ENCODE results near the gene POLR1F. TPM values are rescaled to one million over a fixed set of nuclear protein-coding genes. Genes with fewer than 3 reads are reported as not detected.
"Not testable (repeated sequence)": the region's sequence is repeated elsewhere in the genome, so short reads cannot be mapped to it uniquely, and the experiment has no call there.

Gene POLR1F
- total RNA-seq, 5 donors from 2014 or later (not counting 1 experiment from before 2014, with no cell fraction given) = 11.9 to 22.1 (median 12.5) TPM

GRCh38 chr7:19690736-19691135 lies 18.1 kb downstream of the POLR1F start:
- WGBS (ENCODE audit: insufficient coverage) = no CpG with 5 or more reads among the region's 1 CpG
- ChIA-PET CTCF (no interaction called here), POLR2A (no interaction called here)
- Mint-ChIP-seq H3K27me3 (peaks cover 1 to 8% of the 10 kb centered on the region in 2 donors), H3K9me3 (peaks cover 0 to 3% (median 3%) of the 10 kb centered on the region in 3 donors), H3K4me3 (no peak overlapping the region), H3K27ac (no peak overlapping the region), H3K4me1 (no peaks in the 10 kb centered on the region), H3K36me3 (no peaks in the 10 kb centered on the region)
- Histone ChIP-seq H3K27me3 (replicated peaks in 1 of 2; ENCODE audit: control insufficient read depth in 2 of 2, extremely low read depth in 1 of 2, insufficient read depth in 2 of 2, low read length in 1 of 2) (peaks cover 0 to 5% of the 10 kb centered on the region in 2 experiments), H3K27ac (ENCODE audit: low read length) (no peak overlapping the region), H3K36me3 (ENCODE audit: control insufficient read depth in 2 of 2, extremely low read depth in 1 of 2, insufficient read depth in 1 of 2, low read length in 1 of 2) (peaks cover 0 to under 1% of the 10 kb centered on the region in 2 donors), H3K9me3 (no peaks in the 10 kb centered on the region), H3K4me1 (ENCODE audit: control insufficient read depth in 1 of 2, extremely low read depth in 1 of 2, insufficient read depth in 2 of 2, low read length in 2 of 2) (no peaks in the 10 kb centered on the region), H3K4me3 (ENCODE audit: control insufficient read depth in 1 of 2, extremely low read depth in 1 of 2, low read length in 1 of 2) (no peak overlapping the region)
- no peak for DNase-seq
- no peak for ATAC-seq (replicated peaks in 1 of 4)

- H3K9me3 ChIP-seq; ATAC-seq (replicated peaks in 1 of 4); H3K27ac ChIP-seq (ENCODE audit: low read length); DNase-seq; H3K4me3 ChIP-seq (ENCODE audit: control insufficient read depth in 1 of 2, extremely low read depth in 1 of 2, low read length in 1 of 2); H3K27me3 Mint-ChIP-seq; H3K36me3 Mint-ChIP-seq; CTCF ChIA-PET; H3K4me3 Mint-ChIP-seq; H3K36me3 ChIP-seq (ENCODE audit: control insufficient read depth in 2 of 2, extremely low read depth in 1 of 2, insufficient read depth in 1 of 2, low read length in 1 of 2); H3K4me1 ChIP-seq (ENCODE audit: control insufficient read depth in 1 of 2, extremely low read depth in 1 of 2, insufficient read depth in 2 of 2, low read length in 2 of 2); H3K9me3 Mint-ChIP-seq; H3K4me1 Mint-ChIP-seq; H3K27ac Mint-ChIP-seq; H3K27me3 ChIP-seq (replicated peaks in 1 of 2; ENCODE audit: control insufficient read depth in 2 of 2, extremely low read depth in 1 of 2, insufficient read depth in 2 of 2, low read length in 1 of 2): not testable (repeated sequence)
- WGBS (ENCODE audit: insufficient coverage) = 91% methylated on average over 11 of the region's 12 CpGs
- POLR2A ChIA-PET = interaction anchor here in 1 of 2 donors (0.6 kb wide), 1 partner anchor 389 kb away, joined by 3 read pairs; no protein-coding TSS in a partner anchor
Observed at GRCh38 chr7:19689130-19689529, 19.7 kb downstream of the POLR1F start.

GRCh38 chr7:19681596-19681995 lies 27.2 kb downstream of the POLR1F start:
- DNase-seq (no peak), ATAC-seq (replicated peaks in 1 of 4) (no peak)
- no peaks in the 10 kb centered on the region for H3K9me3 ChIP-seq
- H3K4me3 ChIP-seq (ENCODE audit: control insufficient read depth in 1 of 2, extremely low read depth in 1 of 2, low read length in 1 of 2) = no peak overlapping the region
- ChIA-PET CTCF (no interaction called here), POLR2A (no interaction called here)
- H3K27me3 ChIP-seq (replicated peaks in 1 of 2; ENCODE audit: control insufficient read depth in 2 of 2, extremely low read depth in 1 of 2, insufficient read depth in 2 of 2, low read length in 1 of 2) = no peaks in the 10 kb centered on the region
- H3K27ac ChIP-seq (ENCODE audit: low read length) = no peak overlapping the region
- Mint-ChIP-seq H3K27ac (no peak overlapping the region), H3K4me1 (peaks cover 0 to 4% (median 3%) of the 10 kb centered on the region in 3 donors), H3K36me3 (no peaks in the 10 kb centered on the region), H3K9me3 (peaks cover 3 to 11% (median 5%) of the 10 kb centered on the region in 3 donors), H3K27me3 (no peaks in the 10 kb centered on the region), H3K4me3 (no peak overlapping the region)
- 92% methylated on average over 2 of the region's 5 CpGs for WGBS (ENCODE audit: insufficient coverage)
- no peaks in the 10 kb centered on the region for H3K4me1 ChIP-seq (ENCODE audit: control insufficient read depth in 1 of 2, extremely low read depth in 1 of 2, insufficient read depth in 2 of 2, low read length in 2 of 2)
- H3K36me3 ChIP-seq (ENCODE audit: control insufficient read depth in 2 of 2, extremely low read depth in 1 of 2, insufficient read depth in 1 of 2, low read length in 1 of 2) = no peaks in the 10 kb centered on the region

- H3K9me3 ChIP-seq = no peaks in the 10 kb centered on the region
- Mint-ChIP-seq H3K27me3 (no peaks in the 10 kb centered on the region), H3K36me3 (no peaks in the 10 kb centered on the region), H3K4me3 (no peak overlapping the region), H3K27ac (no peak overlapping the region), H3K9me3 (no peaks in the 10 kb centered on the region), H3K4me1 (peaks cover 0 to 4% (median 3%) of the 10 kb centered on the region in 3 donors)
- no peak for DNase-seq
- no peak overlapping the region for H3K27ac ChIP-seq (ENCODE audit: low read length)
- no CpG with 5 or more reads among the region's 2 CpGs for WGBS (ENCODE audit: insufficient coverage)
- CTCF ChIA-PET = no interaction called here
- no peaks in the 10 kb centered on the region for H3K27me3 ChIP-seq (replicated peaks in 1 of 2; ENCODE audit: control insufficient read depth in 2 of 2, extremely low read depth in 1 of 2, insufficient read depth in 2 of 2, low read length in 1 of 2)
- H3K4me3 ChIP-seq (ENCODE audit: control insufficient read depth in 1 of 2, extremely low read depth in 1 of 2, low read length in 1 of 2) = no peak overlapping the region
- H3K4me1 ChIP-seq (ENCODE audit: control insufficient read depth in 1 of 2, extremely low read depth in 1 of 2, insufficient read depth in 2 of 2, low read length in 2 of 2) = no peaks in the 10 kb centered on the region
- POLR2A ChIA-PET = no interaction called here
- no peaks in the 10 kb centered on the region for H3K36me3 ChIP-seq (ENCODE audit: control insufficient read depth in 2 of 2, extremely low read depth in 1 of 2, insufficient read depth in 1 of 2, low read length in 1 of 2)
- no peak for ATAC-seq (replicated peaks in 1 of 4)
Observed at GRCh38 chr7:19677180-19677579, 31.7 kb downstream of the POLR1F start.

GRCh38 chr7:19675816-19676215 lies 33.0 kb downstream of the POLR1F start:
- ATAC-seq (replicated peaks in 1 of 4) (no peak), DNase-seq (no peak)
- no peaks in the 10 kb centered on the region for H3K9me3 Mint-ChIP-seq
- Histone ChIP-seq H3K4me1 (ENCODE audit: control insufficient read depth in 1 of 2, extremely low read depth in 1 of 2, insufficient read depth in 2 of 2, low read length in 2 of 2) (no peaks in the 10 kb centered on the region), H3K9me3 (no peaks in the 10 kb centered on the region), H3K4me3 (ENCODE audit: control insufficient read depth in 1 of 2, extremely low read depth in 1 of 2, low read length in 1 of 2) (no peak overlapping the region), H3K36me3 (ENCODE audit: control insufficient read depth in 2 of 2, extremely low read depth in 1 of 2, insufficient read depth in 1 of 2, low read length in 1 of 2) (no peaks in the 10 kb centered on the region), H3K27me3 (replicated peaks in 1 of 2; ENCODE audit: control insufficient read depth in 2 of 2, extremely low read depth in 1 of 2, insufficient read depth in 2 of 2, low read length in 1 of 2) (no peaks in the 10 kb centered on the region), H3K27ac (ENCODE audit: low read length) (no peak overlapping the region)
- ChIA-PET POLR2A (no interaction called here), CTCF (no interaction called here)
- H3K27ac Mint-ChIP-seq = no peak overlapping the region
- peaks cover 0 to 4% (median 3%) of the 10 kb centered on the region in 3 donors for H3K4me1 Mint-ChIP-seq
- WGBS (ENCODE audit: insufficient coverage) = no CpG with 5 or more reads among the region's 1 CpG
- no peaks in the 10 kb centered on the region for H3K27me3 Mint-ChIP-seq
- H3K4me3 Mint-ChIP-seq = no peak overlapping the region
- no peaks in the 10 kb centered on the region for H3K36me3 Mint-ChIP-seq

GRCh38 chr7:19674266-19674960 lies 34.4 kb downstream of the POLR1F start:
- no peaks in the 10 kb centered on the region for H3K27me3 Mint-ChIP-seq

More at GRCh38 chr7:19674266-19674960, 34.4 kb downstream of the POLR1F start:
- ChIA-PET CTCF (no interaction called here), POLR2A (no interaction called here)
- no peaks in the 10 kb centered on the region for H3K4me1 ChIP-seq (ENCODE audit: control insufficient read depth in 1 of 2, extremely low read depth in 1 of 2, insufficient read depth in 2 of 2, low read length in 2 of 2)
- H3K36me3 ChIP-seq (ENCODE audit: control insufficient read depth in 2 of 2, extremely low read depth in 1 of 2, insufficient read depth in 1 of 2, low read length in 1 of 2) = no peaks in the 10 kb centered on the region
- WGBS (ENCODE audit: insufficient coverage) = 80% methylated on average over 1 of the region's 5 CpGs
- no peak overlapping the region for H3K4me3 Mint-ChIP-seq
- no peaks in the 10 kb centered on the region for H3K36me3 Mint-ChIP-seq
- DNase-seq = no peak
- no peaks in the 10 kb centered on the region for H3K9me3 ChIP-seq
- ATAC-seq (replicated peaks in 1 of 4) = no peak
- H3K4me1 Mint-ChIP-seq = peaks cover 0 to 4% (median 3%) of the 10 kb centered on the region in 3 donors
- no peaks in the 10 kb centered on the region for H3K27me3 ChIP-seq (replicated peaks in 1 of 2; ENCODE audit: control insufficient read depth in 2 of 2, extremely low read depth in 1 of 2, insufficient read depth in 2 of 2, low read length in 1 of 2)
- no peak overlapping the region for H3K27ac Mint-ChIP-seq
- no peaks in the 10 kb centered on the region for H3K9me3 Mint-ChIP-seq
- H3K4me3 ChIP-seq (ENCODE audit: control insufficient read depth in 1 of 2, extremely low read depth in 1 of 2, low read length in 1 of 2) = no peak overlapping the region
- H3K27ac ChIP-seq (ENCODE audit: low read length) = no peak overlapping the region
